Measurements from ENCODE around the gene RHOF.

DNA sequence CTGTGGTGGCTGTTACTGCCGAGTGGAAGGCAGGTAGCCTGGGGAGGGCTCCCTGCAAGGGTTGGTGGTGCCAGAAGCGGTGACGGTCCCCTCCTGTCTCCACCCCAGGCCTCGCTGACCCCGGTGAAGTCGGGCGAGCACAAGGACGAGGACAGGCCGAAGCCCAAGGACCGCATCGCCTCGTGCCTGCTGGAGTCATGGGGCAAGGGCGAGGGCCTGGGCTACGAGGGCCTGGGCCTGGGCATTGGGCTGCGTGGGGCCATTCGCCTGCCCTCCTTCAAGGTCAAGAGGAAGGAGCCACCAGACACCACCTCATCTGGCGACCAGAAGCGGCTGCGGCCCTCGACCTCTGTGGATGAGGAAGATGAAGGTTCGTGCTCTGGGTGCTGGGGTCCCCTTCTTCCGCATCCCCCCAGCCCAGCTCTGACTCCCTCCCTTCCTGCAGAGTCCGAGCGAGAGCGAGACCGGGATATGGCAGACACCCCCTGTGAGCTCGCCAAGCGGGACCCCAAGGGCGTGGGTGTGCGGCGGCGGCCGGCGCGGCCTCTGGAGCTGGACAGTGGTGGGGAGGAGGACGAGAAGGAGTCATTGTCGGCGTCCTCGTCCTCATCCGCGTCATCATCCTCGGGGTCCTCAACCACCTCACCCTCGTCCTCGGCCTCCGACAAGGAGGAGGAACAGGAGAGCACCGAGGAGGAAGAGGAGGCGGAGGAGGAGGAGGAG is 23.6 kb upstream of the RHOF start:
- TF ChIP-seq, protein P1, sequence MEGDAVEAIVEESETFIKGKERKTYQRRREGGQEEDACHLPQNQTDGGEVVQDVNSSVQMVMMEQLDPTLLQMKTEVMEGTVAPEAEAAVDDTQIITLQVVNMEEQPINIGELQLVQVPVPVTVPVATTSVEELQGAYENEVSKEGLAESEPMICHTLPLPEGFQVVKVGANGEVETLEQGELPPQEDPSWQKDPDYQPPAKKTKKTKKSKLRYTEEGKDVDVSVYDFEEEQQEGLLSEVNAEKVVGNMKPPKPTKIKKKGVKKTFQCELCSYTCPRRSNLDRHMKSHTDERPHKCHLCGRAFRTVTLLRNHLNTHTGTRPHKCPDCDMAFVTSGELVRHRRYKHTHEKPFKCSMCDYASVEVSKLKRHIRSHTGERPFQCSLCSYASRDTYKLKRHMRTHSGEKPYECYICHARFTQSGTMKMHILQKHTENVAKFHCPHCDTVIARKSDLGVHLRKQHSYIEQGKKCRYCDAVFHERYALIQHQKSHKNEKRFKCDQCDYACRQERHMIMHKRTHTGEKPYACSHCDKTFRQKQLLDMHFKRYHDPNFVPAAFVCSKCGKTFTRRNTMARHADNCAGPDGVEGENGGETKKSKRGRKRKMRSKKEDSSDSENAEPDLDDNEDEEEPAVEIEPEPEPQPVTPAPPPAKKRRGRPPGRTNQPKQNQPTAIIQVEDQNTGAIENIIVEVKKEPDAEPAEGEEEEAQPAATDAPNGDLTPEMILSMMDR (IDR thresholded peaks at IDR 0.05) = no peak
- no peak for TF ChIP-seq EP300 (IDR thresholded peaks at IDR 0.05)

Data from gastroesophageal sphincter (tissue), 3 donors.